ENCODE data around the gene BAHCC1.

The BAHCC1 gene

DNA sequence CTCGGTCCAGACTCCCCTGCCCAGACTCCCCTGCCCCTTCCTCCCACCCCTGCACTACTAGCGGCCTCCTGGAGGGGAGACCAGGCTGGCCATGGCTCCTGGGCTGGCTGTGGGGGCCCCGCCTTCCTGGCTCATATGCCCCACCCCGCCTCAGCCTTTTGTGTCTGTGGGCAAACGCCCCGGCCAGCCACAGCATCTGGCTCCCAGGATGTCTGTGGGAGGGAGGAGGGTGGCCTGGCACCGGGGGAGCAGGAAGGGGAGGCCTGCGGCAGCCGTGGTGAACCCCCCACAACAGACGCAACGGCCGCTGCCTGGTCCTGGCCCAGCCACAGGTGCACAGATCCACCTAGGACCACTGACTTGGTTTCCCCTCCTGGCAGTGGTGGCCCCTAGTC is 32.9 kb downstream of the BAHCC1 start:
- peak; percentile 30 for DNase-seq

DNA sequence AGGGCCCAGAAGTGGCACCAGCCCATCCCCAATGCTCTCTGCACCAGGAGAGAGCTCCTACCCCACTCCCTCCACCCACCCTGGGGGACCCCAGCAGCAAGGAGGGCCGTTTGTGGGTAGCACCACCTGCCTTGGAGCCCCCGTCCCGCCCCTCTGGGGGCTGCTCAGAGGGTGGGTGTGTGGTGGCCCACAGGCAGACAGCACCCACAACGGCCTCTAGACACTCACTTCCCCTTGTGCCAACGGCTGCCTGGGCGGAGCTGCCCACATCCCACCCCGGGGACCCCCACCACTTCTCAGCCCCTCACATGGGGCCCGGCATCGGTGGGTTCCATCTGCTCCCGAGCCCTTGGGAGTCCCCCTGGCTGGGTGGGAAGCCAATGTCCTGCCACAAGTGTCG is 33.3 kb downstream of the BAHCC1 start:
- no peak for DNase-seq

GRCh38 chr17:81428948-81429774 is 33.9 kb downstream of the BAHCC1 start:
- peak; percentile 53 for DNase-seq

- peak; percentile 36 for DNase-seq
These were observed 34.7 kb downstream of the BAHCC1 start for GRCh38 chr17:81429821-81430551.

DNA sequence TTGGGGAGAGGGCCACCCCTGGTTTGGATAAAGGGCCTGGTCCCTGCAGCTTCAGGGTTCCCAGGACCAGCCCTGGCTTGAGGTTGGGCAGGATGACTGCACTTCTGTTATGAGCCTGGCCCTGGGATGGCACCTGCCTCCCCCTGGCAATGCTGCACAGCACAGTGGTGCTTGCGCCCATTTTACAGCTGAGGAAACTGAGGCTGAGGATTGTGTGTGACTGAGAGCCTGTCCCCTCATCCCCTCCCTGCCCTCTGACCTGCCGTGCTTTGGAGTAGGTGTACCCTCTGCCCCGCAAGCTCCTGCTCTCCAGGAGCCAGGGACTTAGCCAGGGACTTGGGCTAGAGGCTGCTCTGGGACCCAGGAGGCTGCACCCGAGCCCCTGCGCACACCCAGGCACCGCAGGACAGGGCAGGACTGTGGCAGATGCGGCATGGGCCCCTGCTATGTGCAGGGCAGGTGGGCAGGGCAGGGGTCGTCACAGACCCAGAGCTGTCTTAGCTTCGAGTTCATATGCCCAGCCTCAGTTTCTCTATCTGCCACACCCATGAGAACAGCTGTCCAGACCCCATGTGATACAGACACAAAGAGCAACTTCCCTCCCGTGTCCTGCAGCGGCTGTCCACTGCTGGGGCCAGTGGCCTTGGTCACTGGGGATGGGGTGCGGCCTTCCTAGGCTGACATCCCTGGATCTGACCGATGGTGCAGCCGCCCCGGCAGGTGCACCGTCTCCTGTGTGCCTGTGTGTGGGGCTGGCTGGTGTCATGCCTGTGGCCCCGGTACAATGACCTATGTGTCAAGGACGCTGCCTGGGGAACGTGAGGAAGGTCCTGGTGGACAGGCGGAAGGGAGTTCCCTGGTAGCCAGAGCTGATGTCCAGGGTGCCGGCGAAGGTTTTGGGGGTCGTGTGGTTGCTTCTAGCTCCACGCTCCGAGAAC is 36.6 kb downstream of the BAHCC1 start:
- no peak for DNase-seq

- DNase-seq = peak; percentile 38
These were observed 37.7 kb downstream of the BAHCC1 start for GRCh38 chr17:81432941-81433340.

DNA sequence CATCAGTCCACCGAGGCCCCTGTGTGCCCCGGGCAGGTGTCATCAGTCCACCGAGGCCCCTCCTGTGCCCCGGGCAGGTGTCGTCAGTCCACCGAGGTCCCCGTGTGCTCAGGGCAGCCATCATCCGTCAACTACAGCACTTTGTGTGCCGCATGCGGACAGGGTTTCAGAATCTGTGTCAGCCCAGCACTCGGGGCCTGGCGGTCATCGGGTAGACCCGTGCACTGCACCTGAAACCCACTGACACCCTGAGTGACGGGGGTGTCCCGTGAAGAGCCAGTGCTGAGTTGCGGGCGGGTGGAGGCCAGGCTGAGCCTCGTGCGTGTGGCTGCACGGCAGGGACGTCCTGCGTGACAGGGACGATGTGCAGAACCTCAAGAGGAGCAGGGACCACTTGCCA is 38.4 kb downstream of the BAHCC1 start:
- DNase-seq = no peak

- no peak for DNase-seq
These were observed 38.8 kb downstream of the BAHCC1 start for GRCh38 chr17:81434072-81434471.

DNA sequence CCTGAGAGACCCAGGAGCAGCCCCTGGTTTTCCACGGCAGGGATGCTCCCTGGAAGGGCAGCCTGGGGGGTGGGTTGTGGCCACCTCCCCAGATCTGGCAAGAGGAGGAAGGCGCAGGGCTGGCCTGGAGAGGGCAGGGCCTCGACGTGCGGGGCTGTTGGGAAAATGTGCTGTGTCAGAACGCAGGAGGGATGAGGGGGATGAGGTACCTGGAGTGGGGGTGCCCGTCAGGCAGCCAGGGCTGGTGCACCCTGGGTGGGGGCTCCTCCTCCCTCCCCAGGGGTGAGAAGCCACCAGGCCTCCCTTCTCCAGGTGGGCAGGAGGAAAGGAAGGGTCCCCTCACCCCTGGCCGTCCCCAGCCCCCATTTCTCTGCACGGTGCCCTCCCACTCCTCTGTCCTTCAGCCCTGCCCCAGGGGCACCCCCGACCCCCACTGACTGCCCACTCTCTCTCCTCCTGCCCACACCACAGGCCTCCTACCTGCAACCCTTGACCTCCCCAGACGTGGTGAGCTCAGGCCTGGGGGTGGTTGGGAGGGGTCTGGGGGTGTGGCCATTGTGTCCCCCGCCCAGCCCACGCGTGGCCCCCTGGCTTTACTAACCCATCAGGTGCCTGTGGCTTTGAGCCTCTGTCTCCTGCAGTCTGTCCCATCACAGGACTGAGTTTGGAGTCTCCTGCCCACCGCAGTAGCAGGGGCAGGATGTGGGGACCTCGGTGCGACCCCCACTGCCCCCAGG is 39.6 kb downstream of the BAHCC1 start:
- no peak for DNase-seq

DNA sequence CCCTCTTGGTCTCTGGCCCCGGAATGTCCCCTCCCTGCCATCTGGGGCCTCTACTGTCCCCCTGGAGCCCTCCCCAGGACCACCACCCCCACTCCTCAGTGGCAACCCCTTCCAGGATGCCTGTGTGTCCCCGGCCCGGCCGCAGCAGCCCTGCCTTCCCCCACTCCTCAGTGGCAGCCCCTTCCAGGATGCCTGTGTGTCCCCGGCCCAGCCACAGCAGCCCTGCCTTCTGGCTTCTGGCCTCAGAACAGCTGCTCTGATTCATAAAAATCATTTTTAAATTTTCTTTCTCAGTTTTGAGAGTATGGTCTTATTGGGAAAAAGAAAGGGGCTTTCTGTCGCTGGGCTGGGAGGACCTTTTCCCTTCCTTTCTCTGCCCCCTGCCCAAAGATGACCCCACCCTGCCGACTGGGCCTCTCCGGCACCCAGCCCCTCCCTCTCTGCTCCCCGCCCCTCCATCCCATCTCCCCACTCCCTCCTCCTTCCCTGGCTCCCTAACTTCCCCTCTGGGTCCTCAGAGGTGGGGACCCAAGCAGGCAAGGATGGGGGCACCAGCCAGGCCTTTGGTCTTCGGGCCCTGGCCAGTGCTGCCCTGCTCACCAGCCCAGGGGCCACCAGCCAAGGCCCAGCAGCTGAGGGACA is 40.5 kb downstream of the BAHCC1 start:
- DNase-seq = no peak

- DNase-seq = no peak
These were observed 41.1 kb downstream of the BAHCC1 start for GRCh38 chr17:81436294-81436849.

DNA sequence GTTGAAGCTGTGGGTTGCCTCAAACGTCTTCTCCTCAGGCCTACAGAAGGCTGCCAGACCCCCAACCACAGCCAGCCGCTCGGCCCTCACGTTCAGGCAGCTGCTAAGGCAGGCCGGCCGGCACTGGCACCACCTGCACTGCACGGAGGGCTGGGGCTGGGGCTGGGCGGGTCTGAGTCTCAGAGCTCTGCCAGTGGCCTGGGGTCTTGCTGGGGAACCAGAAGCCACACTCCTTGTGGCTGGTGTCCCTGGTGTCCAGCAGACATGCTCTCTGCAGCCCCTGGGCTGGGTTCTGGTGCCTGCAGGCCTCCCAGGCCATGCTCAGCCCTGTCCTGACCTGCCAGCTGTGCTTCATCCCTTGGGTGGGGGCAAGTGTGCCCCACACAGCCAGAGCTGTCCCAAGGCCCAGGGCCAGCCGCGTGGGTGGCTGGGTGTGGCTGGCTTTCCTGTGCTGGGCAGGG is 42.0 kb downstream of the BAHCC1 start:
- DNase-seq = no peak

GRCh38 chr17:81438007-81438659 is 42.9 kb downstream of the BAHCC1 start:
- no peak for DNase-seq

GRCh38 chr17:81438688-81439087 is 43.4 kb downstream of the BAHCC1 start:
- no peak for DNase-seq

- no peak for DNase-seq
These were observed 44.8 kb downstream of the BAHCC1 start for GRCh38 chr17:81440051-81440471.

DNA sequence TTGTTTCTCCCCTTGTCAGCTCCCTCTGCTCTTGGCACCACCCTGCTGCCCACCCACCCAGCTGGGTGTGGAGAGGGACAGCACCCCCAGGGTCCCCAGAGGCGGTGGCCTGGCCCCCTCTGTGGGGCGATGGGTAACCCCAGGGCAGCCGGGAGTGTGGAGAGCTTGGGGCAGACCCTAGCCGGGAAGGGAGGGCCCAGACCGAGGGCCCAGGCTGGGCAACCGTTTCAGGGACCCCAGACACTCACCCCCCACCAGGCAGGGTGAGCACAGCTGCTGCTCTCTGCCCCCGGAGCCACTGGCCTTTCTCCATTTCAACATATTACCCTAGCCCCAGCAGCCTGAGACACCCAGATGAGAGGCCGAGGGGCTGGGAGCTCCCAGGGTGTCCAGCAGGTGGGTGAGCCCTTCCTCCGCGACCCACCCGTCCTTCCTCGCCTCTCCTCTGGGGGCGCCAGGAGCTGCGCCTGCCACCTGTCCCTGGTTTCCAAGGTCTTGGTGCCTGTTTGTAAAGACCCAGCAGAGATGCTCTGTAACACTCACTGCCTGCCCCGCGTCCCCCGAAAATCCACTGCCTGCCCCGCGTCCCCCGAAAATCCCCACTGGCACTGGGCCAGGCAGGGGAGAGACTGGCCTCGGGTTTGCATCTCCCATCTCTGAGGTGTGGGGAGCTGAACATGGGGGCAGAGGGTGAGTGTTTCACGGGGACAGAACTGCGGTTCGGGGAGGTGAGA is 45.4 kb downstream of the BAHCC1 start:
- peak; percentile 21 for DNase-seq

GRCh38 chr17:81442791-81443190 is 47.5 kb downstream of the BAHCC1 start:
- DNase-seq = no peak

- no peak for DNase-seq
These were observed 48.0 kb downstream of the BAHCC1 start for GRCh38 chr17:81443269-81443668.

GRCh38 chr17:81444610-81445339 is 49.5 kb downstream of the BAHCC1 start:
- no peak for DNase-seq
